Measurements from ENCODE around the gene CD276.

CD276 gene

GRCh38 chr15:73655724-73656123 lies 28.5 kb upstream of the CD276 start:
- no peak for TF ChIP-seq CTCF (IDR thresholded peaks at IDR 0.05; ENCODE audit: low read depth, low read length, missing control alignments)
- no peak overlapping the region for H3K4me3 ChIP-seq (replicated peaks; ENCODE audit: low read depth, low read length)
- no peak for DNase-seq (ENCODE audit: extremely low read depth, low read depth)

- DNase-seq (ENCODE audit: extremely low read depth, low read depth): no peak
- no peak overlapping the region for H3K4me3 ChIP-seq (replicated peaks; ENCODE audit: low read depth, low read length)
- no peak for TF ChIP-seq CTCF (IDR thresholded peaks at IDR 0.05; ENCODE audit: low read depth, low read length, missing control alignments)
These were observed 25.5 kb upstream of the CD276 start for GRCh38 chr15:73658645-73659044.

- H3K4me3 ChIP-seq (replicated peaks; ENCODE audit: low read depth, low read length): no peak overlapping the region
- no peak for TF ChIP-seq CTCF (IDR thresholded peaks at IDR 0.05; ENCODE audit: low read depth, low read length, missing control alignments)
- DNase-seq (ENCODE audit: extremely low read depth, low read depth): no peak
These were observed 23.7 kb upstream of the CD276 start for GRCh38 chr15:73660455-73660854.

GRCh38 chr15:73674587-73674986 lies 9.6 kb upstream of the CD276 start:
- no peak for TF ChIP-seq CTCF (IDR thresholded peaks at IDR 0.05; ENCODE audit: low read depth, low read length, missing control alignments)
- no peak for DNase-seq (ENCODE audit: extremely low read depth, low read depth)
- H3K4me3 ChIP-seq (replicated peaks; ENCODE audit: low read depth, low read length): no peak overlapping the region

GRCh38 chr15:73677146-73677607 lies 7.0 kb upstream of the CD276 start:
- no peak for DNase-seq (ENCODE audit: extremely low read depth, low read depth)
- peak; percentile 88 for TF ChIP-seq CTCF (IDR thresholded peaks at IDR 0.05; ENCODE audit: low read depth, low read length, missing control alignments)
- H3K4me3 ChIP-seq (replicated peaks; ENCODE audit: low read depth, low read length): no peak overlapping the region

GRCh38 chr15:73677733-73678132 lies 6.5 kb upstream of the CD276 start:
- no peak for TF ChIP-seq CTCF (IDR thresholded peaks at IDR 0.05; ENCODE audit: low read depth, low read length, missing control alignments)
- DNase-seq (ENCODE audit: extremely low read depth, low read depth): no peak
- no peak overlapping the region for H3K4me3 ChIP-seq (replicated peaks; ENCODE audit: low read depth, low read length)

GRCh38 chr15:73678498-73678897 lies 5.7 kb upstream of the CD276 start:
- no peak for TF ChIP-seq CTCF (IDR thresholded peaks at IDR 0.05; ENCODE audit: low read depth, low read length, missing control alignments)
- no peak overlapping the region for H3K4me3 ChIP-seq (replicated peaks; ENCODE audit: low read depth, low read length)
- DNase-seq (ENCODE audit: extremely low read depth, low read depth): no peak

Data from HFF-Myc (cell line).